D721Med (cell line): Measurements from ENCODE around the gene NKD2.

Experiments used
- DNase-seq: peaks from one replicate; pipeline ENCODE4 v3.0.0; 2011; ENCODE audit warnings: low spot score; ENCODE audit not compliant: insufficient read length
- FAIRE-seq: peaks from 2 replicates; lab custom pipeline; 2011; peaks lifted over from hg19 to GRCh38; lab: Jason Lieb, UNC
- TF ChIP-seq, protein P1 (sequence below): IDR thresholded peaks from 2 replicates; pipeline ENCODE4 v1.5.1; 2012; ENCODE audit warnings: mild to moderate bottlenecking, control low read depth; ENCODE audit not compliant: insufficient read depth; ENCODE audit errors: missing control alignments

The NKD2 gene, protein sequence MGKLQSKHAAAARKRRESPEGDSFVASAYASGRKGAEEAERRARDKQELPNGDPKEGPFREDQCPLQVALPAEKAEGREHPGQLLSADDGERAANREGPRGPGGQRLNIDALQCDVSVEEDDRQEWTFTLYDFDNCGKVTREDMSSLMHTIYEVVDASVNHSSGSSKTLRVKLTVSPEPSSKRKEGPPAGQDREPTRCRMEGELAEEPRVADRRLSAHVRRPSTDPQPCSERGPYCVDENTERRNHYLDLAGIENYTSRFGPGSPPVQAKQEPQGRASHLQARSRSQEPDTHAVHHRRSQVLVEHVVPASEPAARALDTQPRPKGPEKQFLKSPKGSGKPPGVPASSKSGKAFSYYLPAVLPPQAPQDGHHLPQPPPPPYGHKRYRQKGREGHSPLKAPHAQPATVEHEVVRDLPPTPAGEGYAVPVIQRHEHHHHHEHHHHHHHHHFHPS

GRCh38 chr5:1008451-1009358, at the start of gene NKD2:
Gene NKD2, plus strand, starts transcription at chr5:1008802. Its CDS starts 256 bp downstream, at chr5:1009058.
- DNase-seq = peak; percentile 94
- TF ChIP-seq, protein P1, sequence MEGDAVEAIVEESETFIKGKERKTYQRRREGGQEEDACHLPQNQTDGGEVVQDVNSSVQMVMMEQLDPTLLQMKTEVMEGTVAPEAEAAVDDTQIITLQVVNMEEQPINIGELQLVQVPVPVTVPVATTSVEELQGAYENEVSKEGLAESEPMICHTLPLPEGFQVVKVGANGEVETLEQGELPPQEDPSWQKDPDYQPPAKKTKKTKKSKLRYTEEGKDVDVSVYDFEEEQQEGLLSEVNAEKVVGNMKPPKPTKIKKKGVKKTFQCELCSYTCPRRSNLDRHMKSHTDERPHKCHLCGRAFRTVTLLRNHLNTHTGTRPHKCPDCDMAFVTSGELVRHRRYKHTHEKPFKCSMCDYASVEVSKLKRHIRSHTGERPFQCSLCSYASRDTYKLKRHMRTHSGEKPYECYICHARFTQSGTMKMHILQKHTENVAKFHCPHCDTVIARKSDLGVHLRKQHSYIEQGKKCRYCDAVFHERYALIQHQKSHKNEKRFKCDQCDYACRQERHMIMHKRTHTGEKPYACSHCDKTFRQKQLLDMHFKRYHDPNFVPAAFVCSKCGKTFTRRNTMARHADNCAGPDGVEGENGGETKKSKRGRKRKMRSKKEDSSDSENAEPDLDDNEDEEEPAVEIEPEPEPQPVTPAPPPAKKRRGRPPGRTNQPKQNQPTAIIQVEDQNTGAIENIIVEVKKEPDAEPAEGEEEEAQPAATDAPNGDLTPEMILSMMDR = peak; percentile 43
- no peak for FAIRE-seq

- no peak for FAIRE-seq
- TF ChIP-seq, protein P1 = no peak
- no peak for DNase-seq
Measured at GRCh38 chr5:959581-960531, 48.7 kb upstream of the NKD2 start.

- TF ChIP-seq, protein P1 = no peak
- no peak for DNase-seq
- FAIRE-seq = no peak
Measured at GRCh38 chr5:960551-960950, 48.1 kb upstream of the NKD2 start.

- FAIRE-seq (no peak), DNase-seq (no peak)
- TF ChIP-seq, protein P1 = no peak
Measured at GRCh38 chr5:961002-961710, 47.4 kb upstream of the NKD2 start.

GRCh38 chr5:961711-962240, 46.8 kb upstream of the NKD2 start:
- no peak for DNase-seq
- no peak for FAIRE-seq
- TF ChIP-seq, protein P1 = no peak

DNA sequence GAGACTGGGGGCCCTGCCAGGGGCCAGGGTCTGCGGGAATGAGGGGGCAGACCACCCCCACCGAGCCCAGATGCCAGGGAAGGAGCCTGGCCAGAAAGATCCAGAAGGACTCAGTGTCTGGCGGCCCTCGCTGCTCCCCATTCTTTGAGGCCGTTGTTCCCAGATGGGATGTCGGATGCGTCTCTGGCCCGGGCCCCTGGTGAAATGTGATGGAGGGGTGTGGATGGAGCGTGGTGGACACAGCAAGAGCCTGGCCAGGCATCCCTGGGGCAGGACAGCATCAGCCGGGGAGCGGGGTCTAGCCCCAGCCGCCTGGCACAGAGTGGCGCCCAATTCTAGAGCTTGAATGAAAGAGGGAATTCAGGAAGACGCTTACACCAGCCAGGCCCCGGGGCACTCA, 46.2 kb upstream of the NKD2 start:
- DNase-seq = no peak
- TF ChIP-seq, protein P1 = no peak
- FAIRE-seq = no peak
